B cell (primary cell): ENCODE results near the gene MON1A. TPM values are rescaled to one million over a fixed set of nuclear protein-coding genes. Genes with fewer than 3 reads are reported as not detected.

Experiments
- ATAC-seq: fragments of 200-7000 bp; cut with Tn5 transposase; one replicate; pipeline ENCODE4 v1.10.0; 2021; ENCODE audit warnings: low read depth, mild to moderate bottlenecking, moderate number of reproducible peaks, moderate library complexity
- CTCF ChIA-PET: fragments of 350-600 bp; sonication (Branson Sonifier 250); formaldehyde crosslinking; loops from one replicate; lab custom pipeline; 2021; ENCODE audit warnings: antibody characterized with exemption, inconsistent platforms; lab: Charles Lee
- POLR2A ChIA-PET: fragments of 350-600 bp; sonication (Branson Sonifier 250); formaldehyde crosslinking; loops from one replicate; lab custom pipeline; 2021; ENCODE audit warnings: antibody characterized with exemption; lab: Charles Lee
- DNase-seq: peaks from one replicate; pipeline ENCODE4 v3.0.0; 2013
- H2AFZ ChIP-seq: 2 replicates; pipeline ENCODE4 v1.6.1; 2012; ENCODE audit warnings: mild to moderate bottlenecking, low read depth, low read length; ENCODE audit not compliant: insufficient read depth, poor library complexity, severe bottlenecking
- H3K27ac ChIP-seq, 2 donors: 1 replicate in 1 of 2; 2 replicates in 1 of 2; pipeline ENCODE4 v1.5.1; 2012 to 2013; ENCODE audit warnings: low read length in 2 of 2, mild to moderate bottlenecking in 2 of 2, moderate library complexity in 1 of 2
- H3K27me3 ChIP-seq, 4 experiments: fragments of 200-600 bp in 1 of 4; sonication (generic) in 1 of 4; replicated peaks in 1 of 4; 1 replicate in 2 of 4; 2 replicates in 2 of 4; pipeline versions ENCODE4 v1.6.1 to v1.7.0; 2013 to 2016; ENCODE audit warnings: low read length in 3 of 4, mild to moderate bottlenecking in 2 of 4, mixed read lengths in 1 of 4, moderate library complexity in 1 of 4; ENCODE audit not compliant: insufficient read depth in 4 of 4, control insufficient read depth in 3 of 4; ENCODE audit errors: control extremely low read depth in 1 of 4
- H3K36me3 ChIP-seq, 2 experiments: replicated peaks in 1 of 2; 1 replicate in 1 of 2; 2 replicates in 1 of 2; pipeline versions ENCODE4 v1.6.1 to v1.7.1; 2013; ENCODE audit warnings: low read length in 1 of 2; ENCODE audit not compliant: insufficient read depth in 2 of 2, control insufficient read depth in 1 of 2; ENCODE audit errors: control extremely low read depth in 1 of 2, extremely low read depth in 1 of 2
- H3K4me1 ChIP-seq, 2 donors: fragments of 200-600 bp in 1 of 2; sonication (generic) in 1 of 2; 1 replicate in 1 of 2; 2 replicates in 1 of 2; pipeline versions ENCODE4 v1.5.1 to v1.6.1; 2013 to 2017; ENCODE audit warnings: low read length in 2 of 2; ENCODE audit not compliant: control insufficient read depth in 2 of 2, insufficient read depth in 2 of 2
- H3K4me2 ChIP-seq: replicated peaks from 2 replicates; pipeline ENCODE3; 2012; ENCODE audit warnings: mild to moderate bottlenecking, low read depth, low read length; ENCODE audit not compliant: poor library complexity, severe bottlenecking
- H3K4me3 ChIP-seq, 5 experiments: fragments of 200-600 bp in 1 of 5; sonication (generic) in 1 of 5; 1 replicate in 3 of 5; 2 replicates in 2 of 5; pipeline versions ENCODE4 v1.5.1 to v1.7.0; 2011 to 2016; ENCODE audit warnings: low read length in 4 of 5, mild to moderate bottlenecking in 4 of 5, low read depth in 2 of 5, control low read depth in 1 of 5, moderate library complexity in 1 of 5; ENCODE audit not compliant: insufficient read depth in 1 of 5; ENCODE audit errors: control extremely low read depth in 1 of 5, extremely low read depth in 1 of 5
- H3K79me2 ChIP-seq: fragments of 200-600 bp; sonication (generic); one replicate; pipeline ENCODE4 v1.6.0; 2016; ENCODE audit warnings: low read length; ENCODE audit not compliant: control insufficient read depth, insufficient read depth
- H3K9ac ChIP-seq: fragments of 200-600 bp; sonication (generic); 2 replicates; pipeline ENCODE4 v1.6.1; 2017; ENCODE audit warnings: mild to moderate bottlenecking, low read length, moderate library complexity
- H3K9me3 ChIP-seq, 3 donors: one replicate each; pipeline versions ENCODE4 v1.6.1 to v1.7.1; 2013; ENCODE audit warnings: low read length in 2 of 3; ENCODE audit not compliant: control insufficient read depth in 2 of 3, insufficient read depth in 1 of 3; ENCODE audit errors: control extremely low read depth in 1 of 3
- H4K20me1 ChIP-seq: 2 replicates; pipeline ENCODE4 v1.6.0; 2012; ENCODE audit warnings: mild to moderate bottlenecking, low read length; ENCODE audit not compliant: insufficient read depth, control insufficient read depth, poor library complexity, severe bottlenecking
- H3K27ac Mint-ChIP-seq: one replicate; pipeline ENCODE4 v1.8.0; 2021; ENCODE audit warnings: mixed read lengths
- H3K27me3 Mint-ChIP-seq: one replicate; pipeline ENCODE4 v1.8.0; 2021; ENCODE audit warnings: mixed read lengths
- H3K4me1 Mint-ChIP-seq: one replicate; pipeline ENCODE4 v1.8.0; 2021; ENCODE audit warnings: mixed read lengths
- H3K4me3 Mint-ChIP-seq: one replicate; pipeline ENCODE4 v1.8.0; 2021; ENCODE audit warnings: mixed read lengths
- H3K9me3 Mint-ChIP-seq: one replicate; pipeline ENCODE4 v1.8.0; 2022; ENCODE audit warnings: mixed read lengths; ENCODE audit not compliant: insufficient read depth
- EZH2 ChIP-seq: IDR thresholded peaks from 2 replicates; pipeline ENCODE4 v1.6.1; 2012; ENCODE audit warnings: borderline replicate concordance, low read depth, mild to moderate bottlenecking, moderate library complexity, low read length; ENCODE audit not compliant: insufficient read depth, poor library complexity, severe bottlenecking
- WGBS: methylation state at CpG from one replicate; pipeline ENCODE4 v1.1.5; 2013; ENCODE audit warnings: missing lambda C conversion rate; ENCODE audit not compliant: insufficient coverage; 5-methylcytosine and 5-hydroxymethylcytosine counted together
- intact Hi-C: fragments of 100-400 bp; cut with micrococcal nuclease; formaldehyde crosslinking; loops from one replicate; pipeline ENCODE4 v1.10.0; 2022
- polyA plus RNA-seq: library from polyadenylated mRNA; depleted of rRNA; stranded (reverse); fragments of >200 nt; gene quantifications from 2 replicates; pipeline ENCODE4 v1.2.3, GENCODE V29; 2012
- total RNA-seq, 2 donors: library from RNA; stranded (reverse); fragments of 120-200 nt in 1 of 2; gene quantifications; 1 replicate in 1 of 2; 2 replicates in 1 of 2; pipeline versions ENCODE4 v1.2.3 to v1.2.4, GENCODE V29; 2013 to 2022
- TF ChIP-seq, protein P1 (sequence below): fragments of 200-600 bp; IDR thresholded peaks from one replicate; pipeline ENCODE4 v1.8.0; 2022; ENCODE audit warnings: antibody characterized with exemption, mild to moderate bottlenecking

The MON1A gene
- total and polyA plus RNA-seq, 2 donors (not counting 1 experiment from before 2014, with no cell fraction given), result 6.6 to 8.9 TPM

DNA sequence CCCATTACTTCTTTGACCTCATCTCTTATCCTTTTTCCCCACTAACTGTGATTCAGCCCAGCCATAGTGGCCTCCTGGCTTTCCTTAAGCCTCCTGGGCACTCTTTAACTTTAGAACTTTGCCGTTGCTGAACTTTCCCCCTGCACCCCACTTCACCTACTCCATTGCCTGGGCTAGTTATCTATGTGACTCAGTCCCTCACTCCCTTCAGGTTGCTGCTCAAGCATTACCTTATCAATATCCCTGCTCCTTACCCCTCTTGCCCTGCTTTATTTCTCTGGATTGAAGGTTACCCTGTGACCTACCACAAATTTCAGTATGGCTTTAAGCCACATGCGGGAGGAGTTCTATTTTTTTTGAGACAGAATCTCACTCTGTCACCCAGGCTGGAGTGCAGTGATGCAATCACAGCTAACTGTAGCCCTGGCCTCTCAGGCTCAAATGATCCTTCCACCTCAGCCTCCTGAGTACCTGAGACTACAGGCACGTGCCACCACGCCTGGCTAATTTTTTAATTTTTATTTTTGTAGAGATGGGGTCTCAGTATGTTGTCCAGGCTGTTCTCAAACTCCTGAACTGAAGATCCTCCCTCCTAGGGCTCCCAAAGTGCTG lies 3.4 kb downstream of the MON1A start:
- TF ChIP-seq EZH2, result no peak
- TF ChIP-seq, protein P1, sequence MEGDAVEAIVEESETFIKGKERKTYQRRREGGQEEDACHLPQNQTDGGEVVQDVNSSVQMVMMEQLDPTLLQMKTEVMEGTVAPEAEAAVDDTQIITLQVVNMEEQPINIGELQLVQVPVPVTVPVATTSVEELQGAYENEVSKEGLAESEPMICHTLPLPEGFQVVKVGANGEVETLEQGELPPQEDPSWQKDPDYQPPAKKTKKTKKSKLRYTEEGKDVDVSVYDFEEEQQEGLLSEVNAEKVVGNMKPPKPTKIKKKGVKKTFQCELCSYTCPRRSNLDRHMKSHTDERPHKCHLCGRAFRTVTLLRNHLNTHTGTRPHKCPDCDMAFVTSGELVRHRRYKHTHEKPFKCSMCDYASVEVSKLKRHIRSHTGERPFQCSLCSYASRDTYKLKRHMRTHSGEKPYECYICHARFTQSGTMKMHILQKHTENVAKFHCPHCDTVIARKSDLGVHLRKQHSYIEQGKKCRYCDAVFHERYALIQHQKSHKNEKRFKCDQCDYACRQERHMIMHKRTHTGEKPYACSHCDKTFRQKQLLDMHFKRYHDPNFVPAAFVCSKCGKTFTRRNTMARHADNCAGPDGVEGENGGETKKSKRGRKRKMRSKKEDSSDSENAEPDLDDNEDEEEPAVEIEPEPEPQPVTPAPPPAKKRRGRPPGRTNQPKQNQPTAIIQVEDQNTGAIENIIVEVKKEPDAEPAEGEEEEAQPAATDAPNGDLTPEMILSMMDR, result no peak
- intact Hi-C loops, result no loop called here
- Histone ChIP-seq H3K9ac (no peak overlapping the region), H3K4me3 (no peak overlapping the region), H3K4me2 (no peak overlapping the region), H4K20me1 (no peaks in the 10 kb centered on the region), H3K27ac (no peak overlapping the region), H3K79me2 (peaks cover 8% of the 10 kb centered on the region), H3K4me1 (peaks cover 8 to 17% of the 10 kb centered on the region in 2 donors), H2AFZ (no peak overlapping the region), H3K27me3 (no peaks in the 10 kb centered on the region), H3K9me3 (peaks cover 0 to 4% (median 0%) of the 10 kb centered on the region in 3 donors), H3K36me3 (peaks cover 0 to 3% of the 10 kb centered on the region in 2 experiments)
- Mint-ChIP-seq H3K27ac (no peak overlapping the region), H3K4me3 (no peak overlapping the region), H3K4me1 (peaks cover 11% of the 10 kb centered on the region), H3K27me3 (no peaks in the 10 kb centered on the region), H3K9me3 (no peaks in the 10 kb centered on the region)
- POLR2A ChIA-PET, result no interaction called here
- WGBS, result 100% methylated on average over 2 of the region's 4 CpGs
- CTCF ChIA-PET, result no interaction called here
- no peak for ATAC-seq
- no peak for DNase-seq

DNA sequence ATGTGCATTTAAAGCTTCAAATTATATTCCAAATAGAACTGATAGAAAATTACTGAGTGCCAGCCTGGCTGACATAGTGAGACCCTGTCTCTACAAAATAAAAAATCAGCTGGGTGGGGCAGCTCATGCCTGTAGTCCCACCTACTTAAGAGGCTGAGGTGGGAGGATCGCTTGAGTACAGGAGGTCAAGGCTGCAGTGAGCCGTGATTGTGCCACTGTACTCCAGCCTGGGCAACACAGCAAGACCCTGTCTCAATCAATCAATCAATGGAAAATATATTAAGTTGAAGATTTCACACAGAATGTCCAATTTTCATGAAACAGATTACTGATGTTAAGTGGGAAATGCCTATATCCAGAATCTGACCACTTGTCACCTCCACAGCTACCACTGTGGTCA lies 4.1 kb downstream of the MON1A start:
- ATAC-seq (no peak), DNase-seq (no peak)
- H3K27ac ChIP-seq, result no peak overlapping the region
- no peak overlapping the region for H3K4me2 ChIP-seq
- H3K27me3 ChIP-seq, result no peaks in the 10 kb centered on the region
- no peak for TF ChIP-seq EZH2
- TF ChIP-seq, protein P1, result no peak
- intact Hi-C loops, result no loop called here
- peaks cover 0 to 4% (median 0%) of the 10 kb centered on the region in 3 donors for H3K9me3 ChIP-seq
- 100% methylated on average over 1 of the region's 2 CpGs for WGBS
- Mint-ChIP-seq H3K27me3 (no peaks in the 10 kb centered on the region), H3K9me3 (no peaks in the 10 kb centered on the region), H3K27ac (no peak overlapping the region), H3K4me3 (no peak overlapping the region), H3K4me1 (peaks cover 11% of the 10 kb centered on the region)
- no peak overlapping the region for H3K4me3 ChIP-seq
- ChIA-PET CTCF (no interaction called here), POLR2A (no interaction called here)
- H2AFZ ChIP-seq, result no peak overlapping the region
- H3K9ac ChIP-seq, result no peak overlapping the region
- peaks cover 8 to 17% of the 10 kb centered on the region in 2 donors for H3K4me1 ChIP-seq
- H3K36me3 ChIP-seq, result peaks cover 0 to 3% of the 10 kb centered on the region in 2 experiments
- H4K20me1 ChIP-seq, result no peaks in the 10 kb centered on the region
- H3K79me2 ChIP-seq, result peaks cover 8% of the 10 kb centered on the region
